PFSK-1 (cell line): ENCODE data around the gene LRRC39.

Experiments used
- REST ChIP-seq, 2 experiments: IDR thresholded peaks; 2 replicates each; pipeline versions ENCODE4 v1.6.1 to v1.8.0; 2011 to 2012; ENCODE audit warnings: low read depth in 2 of 2, low read length in 2 of 2, control low read depth in 1 of 2, inconsistent platforms in 1 of 2, mild to moderate bottlenecking in 1 of 2, moderate library complexity in 1 of 2; ENCODE audit not compliant: insufficient read depth in 1 of 2
- TAF1 ChIP-seq: IDR thresholded peaks from 2 replicates; pipeline ENCODE4 v1.6.1; 2012; ENCODE audit warnings: low read length, control low read depth, borderline replicate concordance; ENCODE audit not compliant: insufficient read depth

GRCh38 chr1:100146958-100147357, 31.1 kb downstream of the LRRC39 start:
- no peak for TF ChIP-seq TAF1
- no peak for TF ChIP-seq REST (IDR thresholded peaks at IDR 0.05; ENCODE audit: insufficient read depth in 1 of 2, low read depth in 2 of 2, low read length in 2 of 2)
